Fibroblast of the aortic adventitia (primary cell): ENCODE results near the gene SCN8A. TPM values are rescaled to one million over a fixed set of nuclear protein-coding genes. Genes with fewer than 3 reads are reported as not detected.
"Not testable (repeated sequence)": the region's sequence is repeated elsewhere in the genome, so short reads cannot be mapped to it uniquely, and the experiment has no call there.

ENCODE experiments used
- DNase-seq: peaks from one replicate; pipeline ENCODE4 v3.0.0-alpha.2; 2010; ENCODE audit warnings: low read depth
- H3K4me3 ChIP-seq: 2 replicates; pipeline ENCODE4 v1.5.1; 2011; ENCODE audit warnings: low read depth, mild to moderate bottlenecking, control low read depth, low read length, moderate library complexity
- total RNA-seq: library from RNA; depleted of rRNA; stranded (reverse); fragments of >200 nt; gene quantifications from 2 replicates; pipeline ENCODE4 v1.2.3, GENCODE V29; 2012; ENCODE audit warnings: low replicate concordance
- TF ChIP-seq, protein P1 (sequence below): IDR thresholded peaks from 2 replicates; pipeline ENCODE4 v1.5.1; 2011; ENCODE audit warnings: mild to moderate bottlenecking, low read length, control low read depth, inconsistent platforms; ENCODE audit not compliant: insufficient read depth

SCN8A gene
- total RNA-seq, 1 donor, result 7.9 TPM

DNA sequence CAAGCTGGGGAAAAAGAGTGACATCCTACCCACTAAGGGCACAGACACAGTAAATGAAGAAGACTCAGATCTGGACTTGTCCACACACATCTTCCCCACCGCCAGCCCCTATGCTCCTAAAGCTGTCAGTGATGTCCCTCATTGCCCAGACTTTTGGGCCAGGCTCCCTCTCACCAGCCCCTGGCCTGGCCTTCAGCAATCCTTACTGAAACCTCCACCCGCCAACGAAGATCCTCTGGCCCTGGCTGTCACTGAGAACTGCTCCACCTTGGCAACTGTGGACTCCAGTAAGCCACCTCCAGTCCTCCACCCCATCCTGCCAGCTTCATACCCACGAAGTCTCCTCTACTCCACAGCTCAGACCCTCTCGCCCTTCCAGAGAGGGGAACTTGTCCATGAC is 234.2 kb downstream of the SCN8A start:
- no peak overlapping the region for H3K4me3 ChIP-seq

DNA sequence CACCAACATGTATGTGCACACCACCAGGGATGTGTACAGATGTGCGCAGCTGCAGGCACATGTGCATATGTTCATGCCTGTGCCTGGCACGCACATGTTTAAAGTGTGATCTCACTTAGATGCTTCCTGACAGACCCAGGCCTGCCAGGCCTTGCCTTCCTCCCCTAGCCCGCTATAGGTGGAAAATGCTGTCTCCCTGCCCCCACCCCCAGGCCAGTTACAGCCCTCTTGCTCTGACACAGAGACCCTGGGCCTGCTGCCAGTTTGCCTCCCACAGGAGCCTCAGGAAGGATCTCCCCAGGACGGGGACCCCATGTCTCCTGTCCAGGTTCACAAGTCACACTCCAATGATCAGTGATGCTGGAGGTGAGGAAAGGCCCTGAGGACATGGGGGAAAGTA is 235.8 kb downstream of the SCN8A start:
- TF ChIP-seq, protein P1, sequence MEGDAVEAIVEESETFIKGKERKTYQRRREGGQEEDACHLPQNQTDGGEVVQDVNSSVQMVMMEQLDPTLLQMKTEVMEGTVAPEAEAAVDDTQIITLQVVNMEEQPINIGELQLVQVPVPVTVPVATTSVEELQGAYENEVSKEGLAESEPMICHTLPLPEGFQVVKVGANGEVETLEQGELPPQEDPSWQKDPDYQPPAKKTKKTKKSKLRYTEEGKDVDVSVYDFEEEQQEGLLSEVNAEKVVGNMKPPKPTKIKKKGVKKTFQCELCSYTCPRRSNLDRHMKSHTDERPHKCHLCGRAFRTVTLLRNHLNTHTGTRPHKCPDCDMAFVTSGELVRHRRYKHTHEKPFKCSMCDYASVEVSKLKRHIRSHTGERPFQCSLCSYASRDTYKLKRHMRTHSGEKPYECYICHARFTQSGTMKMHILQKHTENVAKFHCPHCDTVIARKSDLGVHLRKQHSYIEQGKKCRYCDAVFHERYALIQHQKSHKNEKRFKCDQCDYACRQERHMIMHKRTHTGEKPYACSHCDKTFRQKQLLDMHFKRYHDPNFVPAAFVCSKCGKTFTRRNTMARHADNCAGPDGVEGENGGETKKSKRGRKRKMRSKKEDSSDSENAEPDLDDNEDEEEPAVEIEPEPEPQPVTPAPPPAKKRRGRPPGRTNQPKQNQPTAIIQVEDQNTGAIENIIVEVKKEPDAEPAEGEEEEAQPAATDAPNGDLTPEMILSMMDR, result no peak
- no peak for DNase-seq
- no peak overlapping the region for H3K4me3 ChIP-seq

More for the DNA sequence above, 234.2 kb downstream of the SCN8A start:
- TF ChIP-seq, protein P1, result no peak
- no peak for DNase-seq

DNA sequence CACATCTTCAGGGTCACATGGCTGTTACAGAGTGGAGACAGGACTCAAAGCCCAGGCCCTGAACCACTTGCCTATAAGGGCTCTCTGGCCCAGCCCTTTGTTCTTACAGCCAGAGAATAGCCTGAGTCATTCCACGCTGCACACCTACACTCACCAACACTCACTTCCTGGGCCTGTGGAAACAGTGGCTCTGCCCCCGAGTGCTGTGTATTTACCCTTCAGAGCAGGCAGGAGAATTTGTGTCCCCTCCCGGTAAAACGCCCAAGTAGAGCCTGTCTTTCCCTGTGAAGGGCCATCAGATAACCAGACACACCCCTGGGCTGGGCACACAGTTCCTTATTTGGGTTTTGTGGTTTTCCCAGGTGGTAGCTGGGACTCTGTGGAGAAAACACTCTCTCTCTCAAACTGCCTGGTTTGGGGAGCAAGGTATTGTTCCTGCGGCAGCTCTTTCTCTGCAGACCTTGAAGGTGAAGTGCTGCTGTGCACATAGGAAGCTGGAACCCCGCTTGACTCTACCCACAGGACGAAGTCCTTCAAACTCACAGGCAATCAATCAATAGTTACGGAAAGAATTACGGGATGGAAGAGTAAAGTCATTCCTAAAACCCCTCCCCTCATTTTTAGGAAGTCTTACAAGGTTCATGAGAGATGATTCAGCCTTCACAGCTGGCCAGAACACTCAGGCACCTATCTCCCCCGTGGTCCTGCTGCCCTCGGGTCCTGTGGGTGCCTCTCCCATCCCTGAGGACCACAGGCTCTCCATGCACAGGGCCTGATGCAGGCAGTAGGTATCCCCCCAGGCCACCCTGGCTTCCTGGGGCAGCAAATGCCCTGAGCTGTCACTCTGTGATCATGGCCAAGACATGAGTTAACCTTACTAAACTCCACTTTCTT is 237.1 kb downstream of the SCN8A start:
- no peak overlapping the region for H3K4me3 ChIP-seq
- peak; percentile 47 for DNase-seq
- TF ChIP-seq, protein P1, result no peak

DNA sequence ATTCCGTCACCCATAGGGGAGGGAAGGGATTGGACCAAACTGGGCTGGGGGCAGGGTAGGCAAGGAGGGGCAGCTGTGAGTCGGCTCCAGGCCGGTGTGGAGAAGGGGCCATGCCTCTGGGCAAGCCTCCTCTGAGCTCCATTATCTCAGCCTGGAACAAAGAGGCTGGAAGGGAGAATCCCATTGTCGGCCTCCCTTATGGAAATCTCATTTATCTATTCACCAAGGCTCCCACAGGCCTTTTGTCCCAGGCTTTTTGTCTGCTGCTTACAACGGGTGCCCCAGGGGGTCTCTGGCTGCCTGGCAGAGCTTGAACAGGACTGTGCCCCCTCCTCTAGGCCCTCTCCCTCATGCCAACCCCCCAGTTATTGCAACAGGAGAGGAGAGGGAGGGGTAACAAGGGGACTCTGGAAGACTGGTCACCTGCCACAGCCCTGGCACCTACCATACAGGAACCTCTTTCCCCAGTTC is 238.0 kb downstream of the SCN8A start:
- TF ChIP-seq, protein P1, result no peak
- DNase-seq, result no peak
- no peak overlapping the region for H3K4me3 ChIP-seq

DNA sequence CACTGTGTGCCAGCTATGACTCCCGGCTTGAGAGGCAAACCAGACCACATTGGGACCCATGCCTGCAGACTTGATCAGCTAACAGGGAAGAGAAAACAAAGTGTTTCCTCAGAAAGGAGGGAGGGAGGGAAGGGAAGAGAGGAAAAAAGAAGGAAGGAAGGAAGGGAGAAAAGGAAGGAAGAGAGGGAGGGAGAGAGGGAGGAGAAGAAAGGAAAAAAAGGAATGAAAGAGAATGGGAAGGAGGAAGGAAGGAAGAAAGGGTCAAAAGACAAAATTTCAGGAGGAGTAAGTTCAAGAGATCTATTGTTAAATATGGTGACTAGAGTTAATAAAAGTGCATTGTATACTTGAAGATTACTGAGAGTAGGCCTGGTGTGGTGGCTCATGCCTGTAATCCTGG is 238.6 kb downstream of the SCN8A start:
- DNase-seq, result no peak
- TF ChIP-seq, protein P1, result no peak
- no peak overlapping the region for H3K4me3 ChIP-seq

DNA sequence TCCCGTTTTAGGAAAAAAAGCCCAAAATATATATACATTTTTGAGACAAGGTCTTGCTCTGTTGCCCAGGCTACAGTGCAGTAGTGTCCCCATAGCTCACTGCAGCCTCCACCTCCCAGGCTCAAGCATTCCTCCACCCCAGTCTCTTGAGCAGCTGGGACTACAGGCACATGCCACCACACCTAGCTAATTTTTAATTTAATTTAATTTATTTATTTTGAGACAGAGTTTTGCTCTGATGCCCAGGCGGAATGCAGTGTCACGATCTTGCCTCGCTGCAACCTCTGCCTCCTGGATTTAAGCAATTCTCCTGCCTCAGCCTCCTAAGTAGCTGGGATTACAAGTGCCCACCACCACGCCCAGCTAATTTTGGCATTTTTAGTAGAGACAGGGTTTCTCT is 240.8 kb downstream of the SCN8A start:
- not testable (repeated sequence) for DNase-seq

DNA sequence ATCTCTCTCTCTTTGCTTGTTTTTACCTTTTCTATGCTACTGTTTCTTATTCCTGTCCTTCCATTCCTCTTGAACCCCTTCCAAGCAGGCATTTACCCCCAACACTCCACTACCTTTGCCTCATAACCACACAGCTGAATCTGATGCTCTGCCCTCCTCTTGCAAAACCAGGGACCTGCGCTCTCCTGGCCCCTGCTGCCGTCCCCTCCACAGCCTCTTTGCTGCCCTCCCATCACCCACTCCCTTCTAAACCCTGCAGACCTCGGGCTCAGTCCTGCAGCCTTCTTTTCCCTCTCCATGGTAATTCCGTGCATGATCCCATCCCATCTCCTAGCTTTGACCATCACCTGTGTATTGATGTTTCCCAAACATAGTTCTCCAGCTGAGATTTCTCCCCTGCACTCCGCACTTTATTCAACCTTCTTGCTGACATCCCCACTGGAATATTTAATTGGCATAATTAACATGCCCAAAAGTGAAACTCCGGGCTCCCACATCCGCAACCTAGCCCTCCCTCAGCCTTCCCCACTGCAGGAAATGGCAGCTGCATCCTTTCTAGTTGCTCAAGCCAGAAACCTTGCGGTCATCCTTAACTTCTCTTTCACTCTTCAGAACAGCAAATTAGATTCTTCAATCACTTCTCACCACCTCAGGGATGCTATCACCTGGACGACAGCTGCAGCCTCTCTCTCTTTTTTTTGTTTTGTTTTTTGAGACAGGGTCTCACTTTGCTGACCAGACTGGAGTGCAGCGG is 241.5 kb downstream of the SCN8A start:
- no peak overlapping the region for H3K4me3 ChIP-seq
- DNase-seq, result no peak
- TF ChIP-seq, protein P1, result no peak

More for the DNA sequence above, 240.8 kb downstream of the SCN8A start:
- not testable (repeated sequence) for H3K4me3 ChIP-seq
